Vagina (tissue), 2 donors: ENCODE results near the gene ARL6IP6.

ENCODE experiments used
- CTCF ChIP-seq, 3 experiments: fragments of 450-650 bp in 2 of 3; fragments of 200-600 bp in 1 of 3; sonication (generic) in 1 of 3; IDR thresholded peaks; one replicate each; pipeline ENCODE4 v1.5.1; 2017 to 2019; ENCODE audit warnings: antibody characterized with exemption in 3 of 3, mild to moderate bottlenecking in 2 of 3, moderate library complexity in 2 of 3
- POLR2A ChIP-seq, 2 donors: fragments of 450-650 bp; IDR thresholded peaks; one replicate each; pipeline ENCODE4 v1.6.1; 2017; ENCODE audit warnings: antibody characterized with exemption in 2 of 2, mild to moderate bottlenecking in 2 of 2, moderate library complexity in 2 of 2

- TF ChIP-seq CTCF (IDR thresholded peaks at IDR 0.05): no peak
- TF ChIP-seq POLR2A (IDR thresholded peaks at IDR 0.05): no peak
These were observed 63.8 kb downstream of the ARL6IP6 start for GRCh38 chr2:152782171-152782570.
